Panc1 (cell line): ENCODE results near the gene NFAM1. TPM values are rescaled to one million over a fixed set of nuclear protein-coding genes. Genes with fewer than 3 reads are reported as not detected.

Source experiments
- ATAC-seq: fragments of 200-7000 bp; cut with Tn5 transposase; 2 replicates; pipeline ENCODE4 v1.9.1; 2020; ENCODE audit warnings: mild to moderate bottlenecking, moderate library complexity
- BruUV-seq: library from RNA; stranded (reverse); fragments of 400-500 nt; replicated peaks from 2 replicates; lab custom pipeline; 2021; lab: Mats Ljungman, UMichigan
- CTCF ChIA-PET: fragments of 300-600 bp; sonication (Branson Sonifier 250); formaldehyde crosslinking; loops from one replicate; lab custom pipeline; 2022; ENCODE audit warnings: antibody characterized with exemption; lab: Charles Lee
- POLR2A ChIA-PET: fragments of 300-600 bp; sonication (Branson Sonifier 250); formaldehyde crosslinking; loops from one replicate; lab custom pipeline; 2022; ENCODE audit warnings: antibody characterized with exemption; lab: Charles Lee
- DNase-seq: peaks from one replicate; pipeline ENCODE4 v3.0.0-alpha.2; 2010; ENCODE audit warnings: low read depth, low spot score
- H3K27ac ChIP-seq: 2 replicates; pipeline ENCODE4 v1.5.1; 2011; ENCODE audit warnings: mild to moderate bottlenecking, low read length, inconsistent platforms
- H3K27me3 ChIP-seq: fragments of 200-500 bp; sonication (Bioruptor generic); 2 replicates; pipeline ENCODE4 v1.6.0; 2014; ENCODE audit warnings: low read length, inconsistent platforms; ENCODE audit not compliant: control insufficient read depth, insufficient read depth
- H3K36me3 ChIP-seq: fragments of 200-500 bp; sonication (Bioruptor generic); 2 replicates; pipeline ENCODE4 v1.5.1; 2014; ENCODE audit warnings: inconsistent platforms, mild to moderate bottlenecking, low read length, moderate library complexity; ENCODE audit not compliant: control insufficient read depth, insufficient read depth
- H3K4me1 ChIP-seq: 2 replicates; pipeline ENCODE4 v1.5.1; 2011; ENCODE audit warnings: inconsistent platforms, mild to moderate bottlenecking, low read length, moderate library complexity; ENCODE audit not compliant: control insufficient read depth, insufficient read depth
- H3K4me3 ChIP-seq, 2 experiments: 2 replicates each; pipeline ENCODE4 v1.5.1; 2011 to 2012; ENCODE audit warnings: low read depth in 2 of 2, low read length in 2 of 2, mild to moderate bottlenecking in 2 of 2, inconsistent platforms in 1 of 2, moderate library complexity in 1 of 2
- H3K9me3 ChIP-seq: fragments of 200-500 bp; sonication (Bioruptor generic); 2 replicates; pipeline ENCODE4 v1.5.1; 2014; ENCODE audit warnings: low read depth, mild to moderate bottlenecking, inconsistent platforms, low read length, moderate library complexity; ENCODE audit not compliant: control insufficient read depth, insufficient read depth
- CTCF ChIP-seq: fragments of 450-650 bp; IDR thresholded peaks from 2 replicates; pipeline ENCODE4 v1.5.1; 2017; ENCODE audit warnings: mild to moderate bottlenecking
- POLR2AphosphoS5 ChIP-seq: IDR thresholded peaks from 2 replicates; pipeline ENCODE4 v1.6.1; 2012; ENCODE audit warnings: mild to moderate bottlenecking, low read depth, low read length, moderate library complexity
- SIN3A ChIP-seq: IDR thresholded peaks from 2 replicates; pipeline ENCODE4 v1.6.1; 2012; ENCODE audit warnings: low read depth, mild to moderate bottlenecking, low read length, moderate library complexity, borderline replicate concordance; ENCODE audit not compliant: insufficient read depth
- TCF7L2 ChIP-seq: IDR thresholded peaks from 2 replicates; pipeline ENCODE4 v1.6.1; 2011; ENCODE audit warnings: mild to moderate bottlenecking, low read depth, low read length, inconsistent platforms
- in situ Hi-C: cut with HindIII; loops from 2 replicates; pipeline ENCODE4 v1.10.0; 2016; ENCODE audit warnings: low sequenced_read_pairs, low pct_unique_long_range_greater_than_20kb
- intact Hi-C: fragments of 100-400 bp; cut with micrococcal nuclease; formaldehyde crosslinking; loops from one replicate; pipeline ENCODE4 v1.10.0; 2022; ENCODE audit not compliant: unreplicated experiment
- total RNA-seq: library from RNA; stranded (reverse); gene quantifications from one replicate; pipeline ENCODE4 v1.2.1, GENCODE V29; 2021; ENCODE audit not compliant: unreplicated experiment
- TF ChIP-seq, protein P1 (sequence below), 2 experiments: IDR thresholded peaks; 2 replicates each; pipeline ENCODE4 v1.6.1; 2011 to 2012; ENCODE audit warnings: low read depth in 2 of 2, control low read depth in 1 of 2, low read length in 1 of 2, mild to moderate bottlenecking in 1 of 2, moderate library complexity in 1 of 2; ENCODE audit not compliant: insufficient read depth in 1 of 2

The NFAM1 gene
- total RNA-seq, 1 experiment from 2014 or later: 0.41 TPM

GRCh38 chr22:42369250-42370041 is 62.8 kb downstream of the NFAM1 start:
- H3K4me1 ChIP-seq: peaks cover 23% of the 10 kb centered on the region
- H3K4me3 ChIP-seq: peak overlapping the region; percentile 60 to 77
- intact Hi-C loops (no loop called here), in situ Hi-C loops (no loop called here)
- no peaks in the 10 kb centered on the region for H3K9me3 ChIP-seq
- ATAC-seq (peak; percentile 97), DNase-seq (peak; percentile 38)
- peak overlapping the region; percentile 86 for H3K27ac ChIP-seq
- ChIA-PET POLR2A (no interaction called here), CTCF (no interaction called here)
- no peaks in the 10 kb centered on the region for H3K27me3 ChIP-seq
- H3K36me3 ChIP-seq: no peaks in the 10 kb centered on the region; the same call in 1 of the 2 replicates
- BruUV-seq: no TSS peak
- TF ChIP-seq POLR2AphosphoS5: 0 out of 2 replicates have a peak, but pooled peaks have one; percentile 34
- no peak for TF ChIP-seq TCF7L2
- TF ChIP-seq, protein P1, sequence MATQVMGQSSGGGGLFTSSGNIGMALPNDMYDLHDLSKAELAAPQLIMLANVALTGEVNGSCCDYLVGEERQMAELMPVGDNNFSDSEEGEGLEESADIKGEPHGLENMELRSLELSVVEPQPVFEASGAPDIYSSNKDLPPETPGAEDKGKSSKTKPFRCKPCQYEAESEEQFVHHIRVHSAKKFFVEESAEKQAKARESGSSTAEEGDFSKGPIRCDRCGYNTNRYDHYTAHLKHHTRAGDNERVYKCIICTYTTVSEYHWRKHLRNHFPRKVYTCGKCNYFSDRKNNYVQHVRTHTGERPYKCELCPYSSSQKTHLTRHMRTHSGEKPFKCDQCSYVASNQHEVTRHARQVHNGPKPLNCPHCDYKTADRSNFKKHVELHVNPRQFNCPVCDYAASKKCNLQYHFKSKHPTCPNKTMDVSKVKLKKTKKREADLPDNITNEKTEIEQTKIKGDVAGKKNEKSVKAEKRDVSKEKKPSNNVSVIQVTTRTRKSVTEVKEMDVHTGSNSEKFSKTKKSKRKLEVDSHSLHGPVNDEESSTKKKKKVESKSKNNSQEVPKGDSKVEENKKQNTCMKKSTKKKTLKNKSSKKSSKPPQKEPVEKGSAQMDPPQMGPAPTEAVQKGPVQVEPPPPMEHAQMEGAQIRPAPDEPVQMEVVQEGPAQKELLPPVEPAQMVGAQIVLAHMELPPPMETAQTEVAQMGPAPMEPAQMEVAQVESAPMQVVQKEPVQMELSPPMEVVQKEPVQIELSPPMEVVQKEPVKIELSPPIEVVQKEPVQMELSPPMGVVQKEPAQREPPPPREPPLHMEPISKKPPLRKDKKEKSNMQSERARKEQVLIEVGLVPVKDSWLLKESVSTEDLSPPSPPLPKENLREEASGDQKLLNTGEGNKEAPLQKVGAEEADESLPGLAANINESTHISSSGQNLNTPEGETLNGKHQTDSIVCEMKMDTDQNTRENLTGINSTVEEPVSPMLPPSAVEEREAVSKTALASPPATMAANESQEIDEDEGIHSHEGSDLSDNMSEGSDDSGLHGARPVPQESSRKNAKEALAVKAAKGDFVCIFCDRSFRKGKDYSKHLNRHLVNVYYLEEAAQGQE (IDR thresholded peaks at IDR 0.05; ENCODE audit: insufficient read depth in 1 of 2, low read depth in 2 of 2, low read length in 1 of 2): no peak
- no peak for TF ChIP-seq CTCF
- TF ChIP-seq SIN3A: no peak

DNA sequence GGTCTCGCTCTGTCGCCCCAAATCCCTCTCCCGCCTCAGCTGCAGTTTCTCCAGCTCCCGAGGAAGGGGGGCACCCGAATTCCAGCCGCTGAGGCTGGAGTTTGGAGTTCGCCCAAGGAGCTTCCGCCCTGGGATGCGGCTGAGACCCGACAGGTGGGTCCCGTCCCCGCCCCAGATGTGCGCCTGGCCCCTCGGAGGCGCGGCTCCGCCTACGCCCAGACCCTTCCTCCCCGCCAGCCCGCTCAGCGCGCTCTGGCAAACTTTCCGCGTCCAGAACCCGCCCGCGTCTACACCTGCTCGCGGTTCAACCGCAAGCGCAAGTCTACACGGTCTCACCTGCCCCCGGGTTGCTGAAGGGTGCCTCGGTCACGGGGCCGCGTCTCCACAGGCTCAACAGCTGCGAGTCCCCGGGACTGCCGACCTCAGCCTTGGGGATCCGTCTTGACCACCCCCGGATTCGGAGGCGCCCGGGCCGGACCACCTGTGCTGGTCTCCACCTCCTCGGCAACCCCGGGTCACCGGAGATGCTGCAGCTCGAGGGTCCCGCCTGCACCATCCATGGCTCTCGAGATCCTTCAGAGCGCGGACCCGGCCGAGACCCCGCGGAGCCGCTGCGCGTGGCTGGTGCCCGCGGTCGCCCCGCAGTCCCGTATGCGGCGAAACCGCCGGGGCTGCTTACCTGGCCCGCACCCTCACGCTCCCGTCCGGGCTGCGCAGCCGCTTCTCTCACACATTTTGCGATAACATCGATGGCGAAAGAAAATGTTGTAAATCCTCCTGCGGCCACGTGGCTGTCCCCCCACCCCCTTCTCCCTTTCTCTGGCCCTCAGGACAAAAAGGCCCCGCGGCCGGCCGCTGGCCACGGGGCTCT is 63.6 kb downstream of the NFAM1 start:
- intact Hi-C loops: no loop called here
- ChIA-PET POLR2A (no interaction called here), CTCF (no interaction called here)
- in situ Hi-C loops: no loop called here
- TF ChIP-seq POLR2AphosphoS5 (no peak), TCF7L2 (no peak), CTCF (no peak), SIN3A (0 out of 2 replicates have a peak, but pooled peaks have one; percentile 20)
- H3K36me3 ChIP-seq: no peaks in the 10 kb centered on the region; the same call in 1 of the 2 replicates
- H3K27ac ChIP-seq: peak overlapping the region; percentile 17; the same call in 1 of the 2 replicates
- peaks cover 23% of the 10 kb centered on the region for H3K4me1 ChIP-seq
- DNase-seq: no peak
- BruUV-seq: no TSS peak
- ATAC-seq: peak; percentile 28
- peak overlapping the region; percentile 60 to 62 for H3K4me3 ChIP-seq
- no peaks in the 10 kb centered on the region for H3K9me3 ChIP-seq
- no peaks in the 10 kb centered on the region for H3K27me3 ChIP-seq
